Fibroblast of pulmonary artery (primary cell): ENCODE results near the gene CCDC88C.

Experiments
- DNase-seq: peaks from one replicate; pipeline ENCODE4 v3.0.0-alpha.2; 2010; ENCODE audit warnings: low read depth
- H3K4me3 ChIP-seq: replicated peaks from 2 replicates; pipeline ENCODE4 v1.5.1; 2011; ENCODE audit warnings: low read depth, mild to moderate bottlenecking, control low read depth, low read length, moderate library complexity
- TF ChIP-seq, protein P1 (sequence below): IDR thresholded peaks from 2 replicates; pipeline ENCODE4 v1.5.1; 2011; ENCODE audit warnings: mild to moderate bottlenecking, control low read depth, low read length, inconsistent platforms; ENCODE audit errors: missing control alignments

Gene CCDC88C

GRCh38 chr14:91321131-91321530 lies 96.5 kb downstream of the CCDC88C start:
- DNase-seq = no peak
- TF ChIP-seq, protein P1, sequence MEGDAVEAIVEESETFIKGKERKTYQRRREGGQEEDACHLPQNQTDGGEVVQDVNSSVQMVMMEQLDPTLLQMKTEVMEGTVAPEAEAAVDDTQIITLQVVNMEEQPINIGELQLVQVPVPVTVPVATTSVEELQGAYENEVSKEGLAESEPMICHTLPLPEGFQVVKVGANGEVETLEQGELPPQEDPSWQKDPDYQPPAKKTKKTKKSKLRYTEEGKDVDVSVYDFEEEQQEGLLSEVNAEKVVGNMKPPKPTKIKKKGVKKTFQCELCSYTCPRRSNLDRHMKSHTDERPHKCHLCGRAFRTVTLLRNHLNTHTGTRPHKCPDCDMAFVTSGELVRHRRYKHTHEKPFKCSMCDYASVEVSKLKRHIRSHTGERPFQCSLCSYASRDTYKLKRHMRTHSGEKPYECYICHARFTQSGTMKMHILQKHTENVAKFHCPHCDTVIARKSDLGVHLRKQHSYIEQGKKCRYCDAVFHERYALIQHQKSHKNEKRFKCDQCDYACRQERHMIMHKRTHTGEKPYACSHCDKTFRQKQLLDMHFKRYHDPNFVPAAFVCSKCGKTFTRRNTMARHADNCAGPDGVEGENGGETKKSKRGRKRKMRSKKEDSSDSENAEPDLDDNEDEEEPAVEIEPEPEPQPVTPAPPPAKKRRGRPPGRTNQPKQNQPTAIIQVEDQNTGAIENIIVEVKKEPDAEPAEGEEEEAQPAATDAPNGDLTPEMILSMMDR = no peak
- no peak overlapping the region for H3K4me3 ChIP-seq

- TF ChIP-seq, protein P1 = no peak
- no peak for DNase-seq
- no peak overlapping the region for H3K4me3 ChIP-seq
Observed at GRCh38 chr14:91320266-91320665, 97.4 kb downstream of the CCDC88C start.

GRCh38 chr14:91318911-91319310 lies 98.7 kb downstream of the CCDC88C start:
- TF ChIP-seq, protein P1 = no peak
- DNase-seq = no peak
- H3K4me3 ChIP-seq = no peak overlapping the region

DNA sequence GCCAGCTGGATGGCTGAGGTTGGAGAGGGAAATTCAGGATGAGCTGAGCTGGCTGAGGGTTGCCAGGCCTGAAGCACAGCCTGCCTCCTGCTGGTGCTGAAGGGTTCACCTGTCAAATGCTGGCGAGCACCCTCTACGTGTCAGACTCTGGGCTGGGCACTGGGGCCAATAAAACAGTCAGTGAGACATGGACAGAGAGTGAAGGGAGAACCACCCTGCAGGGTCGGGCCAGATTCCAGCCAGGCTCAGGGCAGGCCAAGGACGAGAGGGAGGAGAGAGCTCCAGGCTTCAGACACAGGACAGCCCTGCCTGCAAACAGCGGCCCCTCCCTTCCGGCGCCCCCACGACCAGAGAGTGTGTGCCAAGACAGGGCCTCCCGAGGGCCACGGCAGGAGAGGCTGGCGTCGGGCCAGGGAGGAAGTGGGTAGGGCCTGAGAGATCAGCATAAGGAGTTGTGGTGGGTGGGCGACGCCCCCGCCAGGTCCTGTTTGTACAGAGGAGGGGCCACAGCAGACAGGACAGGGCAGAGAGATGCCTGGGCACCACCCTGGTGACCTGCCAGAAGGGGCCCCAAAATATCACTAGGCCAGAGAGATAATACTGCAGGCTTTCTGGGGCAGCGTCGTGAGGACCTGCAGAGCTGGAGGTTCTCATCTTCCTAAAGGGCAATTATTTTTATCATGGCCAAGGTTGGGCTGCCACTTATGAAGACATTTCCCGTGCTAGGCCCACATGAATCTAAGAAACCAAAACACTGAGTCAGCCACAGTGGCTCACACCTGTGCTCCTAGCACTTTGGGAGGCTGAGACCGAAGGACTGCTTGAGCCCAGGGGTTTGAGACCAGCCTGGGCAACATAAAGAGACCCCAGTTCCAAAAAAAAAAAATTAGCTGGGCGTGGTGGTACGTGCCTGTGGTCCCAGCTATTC lies 100.0 kb downstream of the CCDC88C start:
- peak; percentile 58 for DNase-seq
- no peak overlapping the region for H3K4me3 ChIP-seq
- TF ChIP-seq, protein P1 = peak; percentile 26

DNA sequence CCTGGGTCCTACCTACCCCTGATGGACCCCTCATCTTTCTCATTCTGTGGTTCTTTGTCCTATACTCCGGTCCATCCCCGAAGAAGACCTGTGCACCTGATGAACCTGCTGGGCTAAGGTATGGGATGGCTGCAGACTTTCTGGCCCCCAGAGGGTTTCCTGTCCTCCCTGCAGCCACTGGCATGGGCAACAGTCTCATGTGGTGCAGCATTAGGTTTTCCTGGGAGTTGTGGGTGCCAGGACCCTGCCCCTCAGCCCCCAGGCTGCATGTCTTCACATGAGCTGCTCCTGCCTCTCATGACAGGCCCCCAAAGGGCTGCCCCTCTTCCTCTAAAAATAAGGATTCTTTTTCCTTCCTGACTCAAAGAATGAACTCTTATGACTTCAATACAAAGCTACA lies 100.9 kb downstream of the CCDC88C start:
- TF ChIP-seq, protein P1 = no peak
- H3K4me3 ChIP-seq = no peak overlapping the region
- DNase-seq = no peak

- DNase-seq = no peak
- TF ChIP-seq, protein P1 = no peak
Observed at GRCh38 chr14:91315844-91316267, 101.8 kb downstream of the CCDC88C start.

More at GRCh38 chr14:91315844-91316267, 101.8 kb downstream of the CCDC88C start:
- H3K4me3 ChIP-seq = no peak overlapping the region
